GM19193 (cell line): ENCODE data around the gene KLHDC8B.

Experiments
- POLR2A ChIP-seq: IDR thresholded peaks from 4 replicates; pipeline ENCODE4 v1.6.1; 2011; ENCODE audit not compliant: insufficient read depth, insufficient read length; ENCODE audit errors: extremely low read depth

KLHDC8B gene

DNA sequence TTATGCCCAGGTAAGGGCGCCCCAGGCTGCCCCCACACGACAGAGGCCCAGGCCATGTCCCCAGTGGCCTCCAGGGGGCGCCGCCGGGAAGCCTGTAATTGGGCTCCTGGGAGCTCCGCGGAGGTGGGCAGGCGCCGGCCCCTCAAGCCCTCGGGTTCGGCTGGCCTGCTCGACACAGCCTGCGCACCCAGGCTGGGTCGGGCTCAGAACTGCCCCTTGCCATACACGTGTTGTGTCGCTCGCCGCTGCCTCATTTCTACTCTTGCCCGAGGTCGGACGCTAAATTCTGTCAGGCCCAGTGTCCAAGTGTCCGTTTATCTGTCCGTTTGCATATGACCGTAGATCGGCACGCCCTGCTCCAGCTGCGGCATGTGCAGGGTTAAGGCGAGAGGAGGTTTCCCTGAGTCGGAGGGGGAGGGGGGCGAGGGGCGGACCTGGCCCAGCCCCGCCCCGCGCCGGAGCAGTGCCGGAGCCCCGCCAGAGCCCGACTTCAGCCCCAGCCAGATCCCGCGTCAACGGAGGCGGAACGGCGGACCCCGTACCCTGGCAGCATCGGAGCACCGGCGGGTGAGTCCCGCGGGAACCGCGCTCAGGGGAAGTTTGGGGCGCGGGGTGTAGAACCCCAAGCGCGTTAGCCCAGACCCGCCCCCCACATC is at the start of gene KLHDC8B:
Gene KLHDC8B, plus strand, starts transcription at position 480 of the 656 bp plus-strand sequence. CDS start 1,172 bp downstream, outside the sequence.
- no peak for TF ChIP-seq POLR2A

DNA sequence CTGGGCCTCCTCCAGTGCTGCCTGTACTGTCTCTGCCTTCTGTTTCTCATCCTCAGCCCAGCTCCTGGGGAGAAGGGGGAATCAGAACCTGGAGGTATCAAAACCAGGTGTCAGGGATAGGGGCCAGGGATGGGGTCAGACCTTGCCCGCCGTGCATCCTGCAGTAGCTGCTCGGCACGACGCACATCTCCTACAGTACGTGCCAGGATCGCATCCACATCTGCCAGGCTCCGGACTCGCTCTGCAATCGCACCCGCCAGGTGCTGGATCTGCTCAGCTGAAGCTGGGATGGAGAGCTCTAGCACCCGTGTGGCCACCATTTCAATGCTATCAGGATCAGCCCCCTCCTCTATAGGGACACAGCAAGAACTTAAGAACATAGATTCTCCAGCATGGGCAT is 49.4 kb upstream of the KLHDC8B start:
- no peak for TF ChIP-seq POLR2A

GRCh38 chr3:49122451-49122850 is 48.9 kb upstream of the KLHDC8B start:
- TF ChIP-seq POLR2A = no peak

DNA sequence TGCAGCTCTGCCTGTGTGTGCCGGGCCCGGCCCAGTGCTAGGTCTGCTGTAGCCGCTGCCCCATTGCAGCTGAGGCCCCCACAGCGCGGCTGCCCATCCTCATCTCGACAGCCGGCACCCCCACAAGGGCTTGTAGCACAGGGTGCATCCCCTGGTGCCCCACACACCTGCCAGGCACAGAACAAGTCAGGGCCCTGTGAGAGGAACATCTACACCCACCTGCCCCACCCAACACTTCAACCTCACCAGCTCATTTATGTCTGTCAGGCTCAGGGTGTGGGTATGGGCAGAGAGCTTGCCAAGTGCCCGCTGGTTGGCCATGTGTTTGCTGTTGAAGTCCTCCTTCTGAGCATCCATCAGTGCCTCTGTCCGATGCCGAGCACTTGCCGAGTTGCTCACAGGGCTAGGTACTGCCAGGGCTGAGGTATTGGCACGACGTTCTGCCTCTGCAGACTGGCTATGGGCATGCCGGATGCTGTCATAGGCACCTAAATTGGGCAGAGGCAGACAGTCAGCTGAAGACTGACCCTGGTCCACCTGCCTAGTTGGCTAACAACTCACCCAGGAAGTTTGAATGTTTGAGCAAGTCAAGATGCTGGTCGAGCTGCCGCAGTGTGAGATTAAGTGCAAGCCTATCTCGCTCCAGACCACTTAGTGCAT is 48.4 kb upstream of the KLHDC8B start:
- no peak for TF ChIP-seq POLR2A

GRCh38 chr3:49123687-49124086 is 47.7 kb upstream of the KLHDC8B start:
- no peak for TF ChIP-seq POLR2A

GRCh38 chr3:49124203-49124602 is 47.2 kb upstream of the KLHDC8B start:
- TF ChIP-seq POLR2A = no peak

- TF ChIP-seq POLR2A = no peak
These were observed 46.3 kb upstream of the KLHDC8B start for GRCh38 chr3:49124991-49125670.

DNA sequence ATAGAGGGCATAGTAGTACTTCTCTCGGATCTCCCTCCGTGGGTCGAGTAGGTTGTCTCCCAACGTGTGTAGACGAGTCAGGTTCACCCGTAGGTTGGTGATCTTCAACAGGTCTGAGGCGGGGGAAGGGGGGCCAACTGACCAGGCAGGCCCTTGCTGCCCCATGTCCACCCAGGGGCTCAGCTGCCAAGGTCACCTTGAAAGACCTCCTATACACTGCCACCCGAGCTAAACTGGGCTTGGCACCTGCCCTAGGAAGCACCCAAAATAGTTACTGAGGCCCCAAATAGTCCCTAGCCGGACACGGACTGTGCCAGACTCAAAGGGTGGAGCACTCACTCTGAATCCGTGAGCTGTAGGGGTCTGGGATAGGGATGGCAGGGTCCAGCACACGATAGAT is 40.4 kb upstream of the KLHDC8B start:
- no peak for TF ChIP-seq POLR2A

DNA sequence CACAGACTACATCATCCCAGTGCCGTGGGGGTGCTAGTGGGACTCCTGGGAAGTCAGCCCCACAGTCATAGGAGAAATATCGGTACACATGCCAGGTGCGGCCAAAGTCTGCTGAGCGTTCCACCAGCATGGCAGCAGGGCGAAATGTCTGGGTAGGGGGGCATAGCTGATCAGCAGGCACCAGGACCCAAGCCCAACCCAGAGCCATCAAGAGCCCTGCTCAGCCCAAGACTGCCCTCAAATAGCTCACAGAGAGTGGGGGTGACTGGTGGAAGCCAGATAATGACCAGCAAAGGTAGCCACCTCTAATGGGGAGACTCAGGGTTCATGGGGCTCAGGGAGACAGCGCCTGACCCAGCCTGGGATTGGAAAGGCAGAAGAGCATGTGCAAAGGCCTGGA is 39.8 kb upstream of the KLHDC8B start:
- no peak for TF ChIP-seq POLR2A

- TF ChIP-seq POLR2A = no peak
These were observed 39.3 kb upstream of the KLHDC8B start for GRCh38 chr3:49132073-49132436.

GRCh38 chr3:49132437-49133225 is 38.8 kb upstream of the KLHDC8B start, which contains the start of gene LAMB2:
LAMB2 (minus strand) TSS chr3:49133050; CDS start chr3:49132867, 183 bp downstream.
- TF ChIP-seq POLR2A = no peak

- TF ChIP-seq POLR2A = no peak
These were observed 38.0 kb upstream of the KLHDC8B start for GRCh38 chr3:49133226-49133951.

GRCh38 chr3:49134471-49135265 is 36.7 kb upstream of the KLHDC8B start:
- TF ChIP-seq POLR2A = no peak

DNA sequence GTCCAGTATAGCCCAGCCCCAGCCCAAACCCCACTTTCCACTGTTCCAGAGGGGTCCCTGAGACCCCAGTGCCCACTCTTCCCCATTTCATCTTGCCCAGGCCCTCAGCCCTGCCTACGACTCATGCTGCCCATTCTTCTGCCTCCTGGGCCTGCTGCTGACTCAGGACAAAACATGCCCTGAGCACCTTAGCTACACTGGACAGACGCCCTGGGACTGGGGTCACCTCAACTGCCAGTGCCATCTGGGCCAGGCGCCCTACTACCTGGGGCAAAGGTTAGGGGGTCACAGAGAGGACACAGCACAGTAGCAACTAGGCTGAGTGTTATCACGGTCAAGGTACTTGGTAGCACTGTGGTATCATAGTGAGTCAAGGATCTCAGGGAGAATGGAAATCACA is 35.9 kb upstream of the KLHDC8B start:
- no peak for TF ChIP-seq POLR2A
